Tibial artery (tissue), 4 donors: ENCODE measurements around the gene PDLIM4.
A peak's percentile ranks its signal among the peaks of the same experiment; 100 is the strongest.

Experiments used
- DNase-seq, 2 donors: peaks; one replicate each; pipeline ENCODE4 v3.0.0-alpha.2; 2019
- H3K27ac ChIP-seq, 2 donors: fragments of 200-600 bp; sonication (generic) in 1 of 2; 1 replicate in 1 of 2; 2 replicates in 1 of 2; pipeline ENCODE4 v1.5.1; 2018 to 2019; ENCODE audit warnings: mild to moderate bottlenecking in 1 of 2
- H3K27me3 ChIP-seq, 2 donors: fragments of 200-600 bp; sonication (generic) in 1 of 2; one replicate each; pipeline versions ENCODE4 v1.5.1 to v1.6.0; 2016 to 2019
- H3K36me3 ChIP-seq, 3 donors: fragments of 200-600 bp; sonication (generic) in 2 of 3; one replicate each; pipeline ENCODE4 v1.5.1; 2016 to 2019; ENCODE audit warnings: mild to moderate bottlenecking in 2 of 3
- H3K4me1 ChIP-seq, 4 donors: fragments of 200-600 bp; sonication (generic) in 2 of 4; 1 replicate in 3 of 4; 2 replicates in 1 of 4; pipeline ENCODE4 v1.5.1; 2016 to 2019
- H3K4me3 ChIP-seq, 2 donors: fragments of 200-600 bp; sonication (generic) in 1 of 2; 1 replicate in 1 of 2; 2 replicates in 1 of 2; pipeline ENCODE4 v1.5.1; 2018 to 2019; ENCODE audit warnings: mild to moderate bottlenecking in 2 of 2
- H3K9me3 ChIP-seq, 3 donors: fragments of 200-600 bp; sonication (generic) in 1 of 3; one replicate each; pipeline ENCODE4 v1.5.1; 2016 to 2019
- CTCF ChIP-seq, 2 experiments: fragments of 200-600 bp in 1 of 2; fragments of 450-650 bp in 1 of 2; IDR thresholded peaks; one replicate each; pipeline ENCODE4 v1.5.1; 2017 to 2019; ENCODE audit warnings: antibody characterized with exemption in 2 of 2, mild to moderate bottlenecking in 1 of 2, moderate library complexity in 1 of 2
- intact Hi-C: fragments of 100-400 bp; cut with DNase I; formaldehyde crosslinking; loops from one replicate; pipeline ENCODE4 v1.15.0; 2023; ENCODE audit warnings: low total_unique reads

The PDLIM4 gene

DNA sequence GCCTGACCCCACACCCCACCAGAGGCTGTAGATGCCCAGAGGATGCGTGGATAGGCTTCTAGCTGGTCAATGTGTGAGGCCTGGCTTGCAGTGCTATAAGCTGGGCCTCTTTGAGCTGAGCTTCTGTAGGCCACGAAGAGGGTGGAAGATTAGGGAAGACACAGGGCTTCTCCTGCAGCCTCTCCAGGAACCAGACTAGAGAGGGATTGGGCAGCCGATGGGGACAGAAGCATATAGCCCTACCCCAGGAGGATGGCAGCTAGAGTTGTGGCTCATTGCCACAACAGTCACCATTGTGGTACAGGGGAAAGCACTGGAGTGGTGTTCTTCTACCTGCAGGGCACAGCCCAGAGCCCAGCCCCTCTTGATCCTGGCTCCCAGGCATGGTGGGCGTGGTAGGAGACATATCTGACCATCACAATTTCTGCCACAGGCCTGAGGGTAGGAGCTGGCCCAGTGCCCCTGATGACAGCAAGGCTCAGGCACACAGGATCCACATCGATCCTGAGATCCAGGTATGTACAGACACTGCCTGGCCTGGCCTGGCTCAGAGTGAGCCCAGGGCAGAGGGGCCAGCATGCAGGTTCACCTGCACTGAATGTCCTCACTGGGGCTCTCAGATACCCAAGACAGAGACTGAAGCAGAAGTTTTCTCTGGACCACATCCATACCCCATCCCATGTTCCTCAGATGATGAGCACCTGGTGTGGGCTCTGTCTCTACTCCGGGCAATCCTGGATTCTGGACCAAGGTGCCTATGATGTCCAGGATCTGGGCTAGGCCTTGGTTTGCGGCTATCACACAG, 8.7 kb downstream of the PDLIM4 start:
- no peak for TF ChIP-seq CTCF (IDR thresholded peaks at IDR 0.05)
- Histone ChIP-seq H3K27ac (peak overlapping the region; percentile 95 to 96), H3K4me1 (peaks cover 0 to 83% (median 49%) of the 10 kb centered on the region in 4 donors), H3K4me3 (no peak overlapping the region), H3K9me3 (no peaks in the 10 kb centered on the region), H3K27me3 (no peaks in the 10 kb centered on the region), H3K36me3 (peaks cover 0 to 54% (median 27%) of the 10 kb centered on the region in 3 donors)
- intact Hi-C loops = no loop called here
- DNase-seq = no peak

DNA sequence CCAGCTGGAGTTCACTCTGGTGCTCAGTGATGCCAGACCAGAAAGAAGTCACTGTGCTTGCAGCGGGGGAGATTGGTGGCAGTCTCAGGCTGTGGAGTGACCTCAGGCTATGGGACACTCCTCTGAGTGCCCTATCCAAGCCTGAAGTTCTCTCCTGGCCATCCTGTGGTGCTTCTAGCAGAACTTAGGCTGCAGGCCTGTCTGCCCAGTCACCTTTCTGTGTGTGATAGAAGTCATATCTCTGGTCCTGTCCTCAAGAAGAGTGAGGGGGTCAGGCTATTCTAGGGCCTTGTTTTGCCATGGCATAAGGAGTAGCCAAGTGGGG, 9.3 kb downstream of the PDLIM4 start:
- Histone ChIP-seq H3K4me3 (no peak overlapping the region), H3K27ac (peak overlapping the region; percentile 95 to 96), H3K36me3 (peaks cover 0 to 60% (median 32%) of the 10 kb centered on the region in 3 donors), H3K4me1 (peaks cover 0 to 77% (median 44%) of the 10 kb centered on the region in 4 donors), H3K9me3 (no peaks in the 10 kb centered on the region), H3K27me3 (no peaks in the 10 kb centered on the region)
- DNase-seq = no peak
- intact Hi-C loops = no loop called here
- no peak for TF ChIP-seq CTCF (IDR thresholded peaks at IDR 0.05)

GRCh38 chr5:132267166-132267739, 9.8 kb downstream of the PDLIM4 start:
- Histone ChIP-seq H3K9me3 (no peaks in the 10 kb centered on the region), H3K27me3 (no peaks in the 10 kb centered on the region), H3K4me3 (no peak overlapping the region), H3K36me3 (peaks cover 0 to 62% (median 37%) of the 10 kb centered on the region in 3 donors), H3K27ac (peak overlapping the region; percentile 95 to 96), H3K4me1 (peaks cover 0 to 73% (median 42%) of the 10 kb centered on the region in 4 donors)
- DNase-seq = no peak
- intact Hi-C loops = no loop called here
- TF ChIP-seq CTCF (IDR thresholded peaks at IDR 0.05) = no peak

GRCh38 chr5:132267931-132268768, 10.7 kb downstream of the PDLIM4 start:
- Histone ChIP-seq H3K4me3 (no peak overlapping the region), H3K36me3 (peaks cover 0 to 61% (median 40%) of the 10 kb centered on the region in 3 donors), H3K4me1 (peaks cover 0 to 64% (median 37%) of the 10 kb centered on the region in 4 donors), H3K27ac (peak overlapping the region; percentile 95 to 96), H3K27me3 (no peaks in the 10 kb centered on the region), H3K9me3 (no peaks in the 10 kb centered on the region)
- DNase-seq = no peak
- TF ChIP-seq CTCF (IDR thresholded peaks at IDR 0.05) = no peak
- intact Hi-C loops = no loop called here

GRCh38 chr5:132268769-132269551, 11.5 kb downstream of the PDLIM4 start:
- Histone ChIP-seq H3K36me3 (peaks cover 0 to 69% (median 40%) of the 10 kb centered on the region in 3 donors), H3K27me3 (no peaks in the 10 kb centered on the region), H3K27ac (peak overlapping the region; percentile 95 to 96), H3K4me3 (no peak overlapping the region), H3K4me1 (peaks cover 0 to 56% (median 29%) of the 10 kb centered on the region in 4 donors), H3K9me3 (no peaks in the 10 kb centered on the region)
- no peak for TF ChIP-seq CTCF (IDR thresholded peaks at IDR 0.05)
- no peak for DNase-seq
- intact Hi-C loops = no loop called here
